Heart right ventricle (tissue), 16 donors: ENCODE measurements around the gene GRHL1. TPM values are rescaled to one million over a fixed set of nuclear protein-coding genes. Genes with fewer than 3 reads are reported as not detected.

Experiments used
- ATAC-seq, 8 donors: fragments of 200-7000 bp; cut with Tn5 transposase; one replicate each; pipeline ENCODE4 v1.9.1; 2020; ENCODE audit warnings: mild to moderate bottlenecking in 8 of 8, moderate library complexity in 8 of 8, moderate number of reproducible peaks in 1 of 8
- DNase-seq, 2 donors: peaks; one replicate each; pipeline ENCODE4 v3.0.0-alpha.2; 2020
- H3K27ac ChIP-seq, 10 donors: fragments of 200-600 bp; sonication (generic) in 2 of 10; one replicate each; pipeline versions ENCODE4 v1.5.0 to v1.8.0; 2020 to 2022; ENCODE audit warnings: mild to moderate bottlenecking in 3 of 10
- H3K27me3 ChIP-seq, 7 donors: fragments of 200-600 bp; one replicate each; pipeline ENCODE4 v1.8.0; 2021 to 2022; ENCODE audit warnings: mild to moderate bottlenecking in 2 of 7
- H3K36me3 ChIP-seq, 9 donors: fragments of 200-600 bp; sonication (generic) in 1 of 9; one replicate each; pipeline versions ENCODE4 v1.5.0 to v1.8.0; 2020 to 2022; ENCODE audit warnings: mild to moderate bottlenecking in 2 of 9
- H3K4me1 ChIP-seq, 9 donors: fragments of 200-600 bp; sonication (generic) in 1 of 9; one replicate each; pipeline versions ENCODE4 v1.5.0 to v1.8.0; 2020 to 2022; ENCODE audit warnings: mild to moderate bottlenecking in 4 of 9
- H3K4me3 ChIP-seq, 10 donors: fragments of 200-600 bp; sonication (generic) in 2 of 10; one replicate each; pipeline versions ENCODE4 v1.5.0 to v1.8.0; 2020 to 2022; ENCODE audit warnings: mild to moderate bottlenecking in 7 of 10, moderate library complexity in 2 of 10
- H3K9me3 ChIP-seq, 11 donors: fragments of 200-600 bp in 10 of 11; sonication (generic) in 2 of 11; one replicate each; pipeline versions ENCODE4 v1.5.0 to v1.8.0; 2013 to 2022; ENCODE audit warnings: mild to moderate bottlenecking in 2 of 11, control low read depth in 1 of 11, moderate library complexity in 1 of 11
- CTCF ChIP-seq, 9 donors: fragments of 200-600 bp; sonication (generic) in 2 of 9; IDR thresholded peaks; one replicate each; pipeline versions ENCODE4 v1.5.0 to v1.8.0; 2021 to 2022; ENCODE audit warnings: antibody characterized with exemption in 9 of 9, mild to moderate bottlenecking in 5 of 9, moderate library complexity in 1 of 9
- WGBS, 2 donors: extraction: QIAGEN DNeasy Blood & Tissue Kit; methylation state at CpG; one replicate each; pipeline ENCODE4 v1.1.7; 2013; ENCODE audit warnings: inconsistent platforms in 1 of 2; 5-methylcytosine and 5-hydroxymethylcytosine counted together
- intact Hi-C, 10 donors: fragments of 100-400 bp; cut with DNase I; formaldehyde crosslinking; loops; one replicate each; pipeline versions ENCODE4 v1.11.1 to v1.14.2; 2022
- polyA plus RNA-seq, 2 donors: library from polyadenylated mRNA; stranded (reverse); fragments of 200-250 nt; gene quantifications; one replicate each; pipeline ENCODE4 v1.2.3, GENCODE V29; 2013
- total RNA-seq, 10 donors: library from RNA; stranded (reverse); fragmentation: NEBNext Ultra II Directional in 3 of 10; extraction: Animal tissue kit (Norgen Biotek cat#: 25700) in 3 of 10; gene quantifications; one replicate each; pipeline versions ENCODE4 v1.2.1 to v1.2.4, GENCODE V29; 2021 to 2023
- donor health status: Arrhythmogenic right ventricular cardiomyopathy.
- donor health status: ischemic (EF 13 %, LVEDD 7.1; RV severe dilation, severe dysfunction).
- donor health status: healthy with polysubstance abuse.
- donor health status: DM: no; HTN: yes; CAD: no.
- donor health status: DM: no; HTN: no; CAD: no.
- donor health status: ischemic (EF 25% LVEDD 6.9; RV normal size, moderate dysfunction).
- donor health status: ischemic (EF 25% LVEDD 5.7; RV mildly dilated, moderate dysfunction).
- donor health status: healthy.
- donor health status: DM: yes; HTN: yes; CAD: no.
- donor health status: Ischemic cardiomyopathy.
- donor health status: ischemic (EF 35%, LVEDD 5.7; RV mildly dilated, moderate dysfunction).
- donor health status: nonischemic (EF 11% LVEDD 7.7; RV severe dilation, severe dysfunction).
- donor health status: DM: yes; HTN: yes; CAD: no.
- donor health status: PGD.
- donor health status: ischemic (EF 29% LVEDD 5.4; RV normal size, mild dysfunction).
- donor health status: nonischemic (EF 23%, LVEDD 6.1; RV moderate dilation, normal function).

GRHL1 gene
- total and polyA plus RNA-seq, 12 donors = 0.29 to 3.0 (median 0.90) TPM

DNA sequence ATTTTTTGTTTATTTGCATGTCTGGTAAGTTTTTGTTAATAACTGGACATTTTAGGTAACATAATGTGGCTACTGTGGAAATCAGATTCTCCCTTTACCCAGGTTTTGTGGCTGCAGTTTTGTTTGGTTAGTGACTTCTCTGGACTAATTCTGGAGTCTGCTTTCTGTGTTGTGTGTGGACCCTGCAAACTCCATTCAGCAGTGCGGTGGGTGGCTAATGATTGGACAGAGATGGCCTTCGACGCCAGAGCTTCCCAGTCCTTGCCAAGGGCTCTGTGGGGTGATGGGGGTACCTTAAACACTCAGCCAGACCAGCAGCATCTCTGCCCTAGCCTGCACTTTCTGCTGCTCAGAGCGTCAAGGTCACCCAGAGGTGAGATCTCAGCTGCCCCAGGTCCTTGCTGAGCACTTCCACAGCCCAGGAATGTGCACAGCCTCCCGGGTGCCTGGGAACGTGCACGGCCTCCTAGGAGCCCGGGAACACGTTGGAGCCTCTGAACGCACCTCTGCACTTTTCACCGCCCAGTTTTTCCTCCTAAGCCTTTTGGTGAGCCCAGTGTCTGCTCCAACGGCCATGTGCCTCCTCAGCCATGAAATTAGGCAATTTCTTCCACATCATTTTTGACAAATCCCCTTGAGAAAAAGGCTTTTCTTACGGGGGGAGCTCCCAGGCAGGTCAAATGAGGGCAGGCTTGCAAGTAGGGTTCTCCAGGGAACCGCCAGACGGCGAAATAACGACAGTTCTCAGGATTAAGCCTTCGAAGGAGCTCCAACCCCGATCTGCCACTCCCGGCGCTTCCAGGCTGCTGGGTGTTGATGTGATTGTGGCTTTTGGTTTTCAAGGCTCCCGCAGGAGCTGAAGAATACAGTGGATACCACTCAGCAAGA is 56.7 kb downstream of the GRHL1 start:
- H3K27ac ChIP-seq = peak overlapping the region in 8 of 10 donors; percentile 43 to 80 (median 68)
- ATAC-seq = peak in 4 of 8 donors; percentile 0 to 30 (median 16)
- 63 to 80% methylated on average over 22 of the region's 22 CpGs for whole genome bisulfite sequencing, 2 donors
- no peaks in the 10 kb centered on the region for H3K9me3 ChIP-seq
- no peaks in the 10 kb centered on the region for H3K36me3 ChIP-seq
- H3K27me3 ChIP-seq = peaks cover 0 to 16% (median 0%) of the 10 kb centered on the region in 7 donors
- intact Hi-C loops = no loop called here
- peak in 2 of 9 donors; percentile 8 to 22 for TF ChIP-seq CTCF (IDR thresholded peaks at IDR 0.05)
- peaks cover 21 to 54% (median 35%) of the 10 kb centered on the region in 9 donors for H3K4me1 ChIP-seq
- H3K4me3 ChIP-seq = no peak overlapping the region
- DNase-seq = peak in 1 of 2 donors; percentile 50

GRCh38 chr2:10008809-10009176 is 57.3 kb downstream of the GRHL1 start:
- no peak for ATAC-seq
- Histone ChIP-seq H3K9me3 (no peaks in the 10 kb centered on the region), H3K27ac (peak overlapping the region in 8 of 10 donors; percentile 43 to 80 (median 68)), H3K4me1 (peaks cover 21 to 52% (median 35%) of the 10 kb centered on the region in 9 donors), H3K36me3 (no peaks in the 10 kb centered on the region), H3K4me3 (no peak overlapping the region), H3K27me3 (peaks cover 0 to 16% (median 0%) of the 10 kb centered on the region in 7 donors)
- WGBS, 2 donors = 79 to 83% methylated on average over 9 of the region's 9 CpGs
- intact Hi-C loops = no loop called here
- TF ChIP-seq CTCF (IDR thresholded peaks at IDR 0.05) = no peak
- DNase-seq = no peak

GRCh38 chr2:10009271-10009810 is 57.8 kb downstream of the GRHL1 start:
- no peaks in the 10 kb centered on the region for H3K9me3 ChIP-seq
- H3K36me3 ChIP-seq = no peaks in the 10 kb centered on the region
- DNase-seq = no peak
- peak overlapping the region; percentile 39 to 80 (median 66) for H3K27ac ChIP-seq
- 74 to 81% methylated on average over 19 of the region's 19 CpGs for WGBS, 2 donors
- H3K4me3 ChIP-seq = no peak overlapping the region
- H3K27me3 ChIP-seq = peaks cover 0 to 16% (median 0%) of the 10 kb centered on the region in 7 donors
- intact Hi-C loops = no loop called here
- peak in 5 of 8 donors; percentile 5 to 46 (median 22) for ATAC-seq
- TF ChIP-seq CTCF (IDR thresholded peaks at IDR 0.05) = no peak
- H3K4me1 ChIP-seq = peaks cover 21 to 47% (median 35%) of the 10 kb centered on the region in 9 donors
